Stimulated activated CD8-positive, alpha-beta memory T cell treated with anti-CD3 and anti-CD28 coated beads, Interleukin-4, amount 100 ng/mL, for 48 hours (primary cell): ENCODE data around the gene SMAP1.
"Not testable (repeated sequence)": the region's sequence is repeated elsewhere in the genome, so short reads cannot be mapped to it uniquely, and the experiment has no call there.

ENCODE experiments used
- DNase-seq: peaks from one replicate; pipeline ENCODE4 v3.0.0-alpha.2; 2020

SMAP1 gene

GRCh38 chr6:70684794-70685493, 17.3 kb downstream of the SMAP1 start:
- no peak for DNase-seq

DNA sequence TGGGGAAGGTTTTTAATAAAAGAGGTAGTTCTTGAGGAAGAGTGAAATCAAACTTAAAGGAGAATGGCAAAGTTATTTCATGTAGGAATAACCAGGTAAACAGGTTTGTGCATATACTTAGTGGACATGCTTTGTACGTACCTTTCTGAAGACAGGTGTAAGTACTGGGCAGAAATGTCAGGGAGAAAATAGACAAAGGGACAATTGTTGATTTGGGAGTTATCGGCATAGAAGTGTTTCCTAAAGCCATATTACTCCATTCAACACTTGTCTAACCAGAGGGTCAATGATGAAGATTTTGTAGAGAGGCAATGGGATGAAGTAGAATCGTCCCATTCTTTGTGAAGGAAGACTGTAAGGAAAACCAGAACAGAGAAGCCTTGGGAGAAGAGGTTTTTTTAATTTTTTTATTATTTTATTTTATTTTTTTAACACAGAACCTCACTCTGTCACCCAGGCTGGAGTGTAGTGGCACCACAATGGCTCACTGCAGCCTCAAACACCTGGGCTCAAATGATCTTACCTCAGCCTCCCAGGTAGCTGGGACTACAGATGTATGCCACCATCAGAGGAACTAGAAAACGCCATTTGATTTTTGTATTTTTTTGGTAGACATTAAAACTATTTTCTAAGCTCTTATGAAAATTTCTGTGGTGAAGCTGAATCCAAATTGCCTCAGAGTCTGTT, 18.0 kb downstream of the SMAP1 start:
- no peak for DNase-seq

- no peak for DNase-seq
Observed at GRCh38 chr6:70686548-70687133, 19.0 kb downstream of the SMAP1 start.

GRCh38 chr6:70693887-70694286, 26.2 kb downstream of the SMAP1 start:
- DNase-seq, result no peak

GRCh38 chr6:70694371-70694770, 26.7 kb downstream of the SMAP1 start:
- DNase-seq, result no peak

GRCh38 chr6:70700922-70701876, 33.5 kb downstream of the SMAP1 start:
- DNase-seq, result no peak

DNA sequence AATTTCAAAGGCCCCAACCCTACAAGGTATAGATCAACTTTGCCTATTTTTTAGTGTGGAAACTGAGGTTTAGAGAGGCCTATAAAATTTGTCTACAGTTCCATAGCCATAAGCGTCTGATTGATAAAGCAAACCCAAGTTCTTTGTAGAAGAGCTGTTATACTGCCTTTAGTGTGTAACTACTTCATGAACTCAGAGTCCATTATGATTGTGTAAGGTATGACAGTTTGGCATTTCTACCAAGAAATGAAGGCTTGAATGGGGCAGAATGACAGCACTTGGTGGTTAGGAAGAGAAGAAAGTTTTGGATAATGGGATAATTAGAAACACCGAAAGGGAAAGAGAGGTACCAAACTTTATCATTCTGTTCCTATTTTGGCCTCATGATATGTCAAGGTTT, 38.1 kb downstream of the SMAP1 start:
- no peak for DNase-seq

- no peak for DNase-seq
Observed at GRCh38 chr6:70706491-70707123, 38.9 kb downstream of the SMAP1 start.

DNA sequence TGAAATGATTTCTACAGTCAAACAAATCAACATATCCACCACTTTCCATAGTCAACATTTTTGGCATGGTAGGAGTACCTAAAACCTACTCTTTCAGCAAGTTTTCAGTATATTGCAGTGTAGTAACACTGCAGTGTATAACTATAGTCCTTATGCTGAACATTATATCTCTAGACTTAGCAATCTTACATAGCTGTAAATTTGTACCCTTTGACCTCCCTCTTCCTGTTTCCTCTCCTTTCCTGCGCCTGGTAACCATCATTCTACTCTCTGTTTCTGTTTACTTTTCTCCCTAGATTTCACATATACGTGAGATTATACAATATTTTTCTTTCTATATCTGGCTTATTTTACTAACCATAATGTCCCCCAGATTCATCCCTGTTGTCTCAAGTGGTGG, 40.2 kb downstream of the SMAP1 start:
- DNase-seq, result no peak

- DNase-seq, result no peak
Observed at GRCh38 chr6:70708448-70708847, 40.8 kb downstream of the SMAP1 start.

DNA sequence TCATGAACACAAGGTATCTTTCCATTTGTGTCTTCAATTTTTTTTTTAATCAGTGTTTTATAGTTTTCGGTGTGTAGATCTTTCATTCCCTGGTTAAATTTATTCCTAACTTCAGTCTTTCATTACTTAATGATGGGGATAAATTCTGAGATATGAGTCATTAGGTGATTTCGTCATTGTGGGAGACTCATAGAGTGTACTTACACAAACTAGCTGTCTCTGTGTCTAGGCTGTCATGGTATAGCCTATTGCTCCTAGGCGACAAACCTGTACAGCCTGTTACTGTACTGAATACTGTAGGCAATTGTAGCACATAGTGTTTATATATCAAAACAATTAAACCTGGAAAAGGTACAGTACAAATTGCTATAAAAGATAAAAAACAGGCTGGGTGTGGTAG, 42.1 kb downstream of the SMAP1 start:
- no peak for DNase-seq

DNA sequence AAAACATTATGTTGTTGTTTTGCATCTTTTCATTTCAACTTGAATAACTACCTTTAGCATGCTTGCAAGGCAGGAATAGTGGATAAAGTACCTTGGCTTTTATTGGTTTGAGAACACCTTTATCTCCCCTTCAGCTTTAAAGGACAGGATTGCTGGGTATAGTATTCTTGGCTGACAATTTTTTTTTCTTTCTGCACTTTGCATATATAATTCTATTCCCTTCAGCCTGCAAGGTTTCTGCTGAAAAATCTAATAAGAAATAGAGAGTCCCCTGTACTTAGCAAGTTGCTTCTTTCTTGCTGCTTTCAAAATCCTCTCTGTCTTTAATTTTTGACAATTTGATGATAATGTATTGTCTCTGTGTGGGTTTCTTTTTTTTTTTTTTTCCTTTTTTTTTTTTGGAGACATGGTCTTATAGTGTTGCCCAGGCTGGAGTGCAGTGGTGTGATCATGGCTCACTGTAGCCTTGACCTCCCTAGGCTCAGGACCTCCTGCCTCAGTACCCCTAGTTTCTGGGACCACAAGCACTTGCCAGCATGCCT, 47.1 kb downstream of the SMAP1 start:
- no peak for DNase-seq

DNA sequence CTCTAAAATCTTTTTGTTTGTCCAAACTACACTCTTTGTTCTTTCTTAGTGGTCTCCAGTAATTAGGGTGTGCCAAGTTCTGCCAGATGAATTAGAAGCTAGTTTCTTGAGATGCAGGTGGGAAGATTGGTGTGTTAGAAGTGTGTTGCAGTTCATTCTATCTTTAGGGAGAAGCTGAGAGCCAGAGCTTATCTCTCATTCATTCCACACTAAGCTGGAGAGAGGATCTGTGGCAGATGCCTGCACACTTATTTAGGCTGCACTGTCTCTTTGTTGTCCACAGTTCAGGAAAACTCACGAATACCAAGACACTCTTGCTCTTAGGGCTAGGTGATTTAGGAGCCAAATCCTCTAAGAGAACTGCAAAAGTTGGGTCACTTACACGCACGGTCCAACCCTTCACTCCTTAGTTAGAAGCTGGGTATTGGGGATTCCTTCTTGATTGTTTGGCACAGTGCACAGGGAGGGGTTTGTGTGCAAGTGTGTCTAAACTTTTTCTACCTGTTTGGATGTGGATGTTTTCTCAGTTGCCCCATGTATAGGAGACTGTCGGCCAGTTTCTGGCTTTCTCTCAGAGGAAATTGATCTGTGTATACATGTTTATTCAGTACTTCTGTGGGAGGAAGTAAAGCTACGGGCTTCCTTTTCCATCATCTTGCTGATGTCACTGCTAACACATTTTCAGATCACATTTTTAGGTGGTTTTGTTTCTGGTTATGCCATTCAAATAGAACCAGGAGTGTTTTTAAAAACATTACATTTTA, 49.5 kb downstream of the SMAP1 start:
- no peak for DNase-seq

GRCh38 chr6:70724524-70724923, 56.8 kb downstream of the SMAP1 start:
- DNase-seq, result no peak

GRCh38 chr6:70725817-70726415, 58.2 kb downstream of the SMAP1 start:
- DNase-seq, result no peak

GRCh38 chr6:70734381-70734780, 66.7 kb downstream of the SMAP1 start:
- DNase-seq, result no peak

DNA sequence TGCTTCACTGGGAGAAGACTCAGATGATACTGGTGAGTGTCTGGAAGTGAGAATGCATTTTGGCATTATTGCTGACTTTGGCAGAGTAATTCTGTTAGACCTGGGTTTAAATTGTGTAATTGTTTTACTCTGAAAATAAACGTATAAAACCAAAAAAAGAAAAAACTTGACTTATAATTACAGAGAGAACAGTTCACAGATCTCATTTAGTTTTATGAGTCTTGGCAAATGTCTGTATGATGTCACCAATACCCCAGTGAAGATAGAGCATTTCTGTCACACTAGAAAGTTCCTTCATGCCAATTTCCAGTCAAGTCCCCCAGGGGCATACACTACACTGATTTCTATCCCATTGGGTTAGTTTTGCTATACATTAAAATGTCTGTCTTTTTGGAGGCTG, 67.3 kb downstream of the SMAP1 start:
- DNase-seq, result no peak

- no peak for DNase-seq
Observed at GRCh38 chr6:70735513-70735912, 67.8 kb downstream of the SMAP1 start.

- DNase-seq, result no peak
Observed at GRCh38 chr6:70738028-70738427, 70.3 kb downstream of the SMAP1 start.

- DNase-seq, result no peak
Observed at GRCh38 chr6:70739534-70739933, 71.9 kb downstream of the SMAP1 start.

GRCh38 chr6:70740746-70741145, 73.1 kb downstream of the SMAP1 start:
- DNase-seq, result not testable (repeated sequence)
